Spleen (tissue), 11 donors: ENCODE results near the gene NPDC1. TPM values are rescaled to one million over a fixed set of nuclear protein-coding genes. Genes with fewer than 3 reads are reported as not detected.
A peak's percentile ranks its signal among the peaks of the same experiment; 100 is the strongest.

Experiments
- DNase-seq: peaks from one replicate; pipeline ENCODE4 v3.0.0-alpha.2; 2020
- H3K27ac ChIP-seq, 8 donors: fragments of 200-600 bp; sonication (generic) in 7 of 8; 1 replicate in 4 of 8; 2 replicates in 4 of 8; pipeline versions ENCODE4 v1.5.0 to v1.8.0; 2016 to 2021; ENCODE audit warnings: inconsistent platforms in 4 of 8, mild to moderate bottlenecking in 4 of 8, moderate library complexity in 1 of 8
- H3K27me3 ChIP-seq, 7 donors: fragments of 200-600 bp; sonication (generic) in 6 of 7; replicated peaks in 1 of 7; 1 replicate in 4 of 7; 2 replicates in 3 of 7; pipeline versions ENCODE4 v1.5.0 to v1.8.0; 2016 to 2021; ENCODE audit warnings: inconsistent platforms in 3 of 7, mild to moderate bottlenecking in 1 of 7
- H3K36me3 ChIP-seq, 6 donors: fragments of 200-600 bp; sonication (generic) in 5 of 6; 1 replicate in 4 of 6; 2 replicates in 2 of 6; pipeline versions ENCODE4 v1.5.0 to v1.8.0; 2016 to 2021; ENCODE audit warnings: inconsistent platforms in 2 of 6
- H3K4me1 ChIP-seq, 6 donors: fragments of 200-600 bp; sonication (generic) in 5 of 6; 1 replicate in 3 of 6; 2 replicates in 3 of 6; pipeline versions ENCODE4 v1.5.0 to v1.8.0; 2016 to 2021; ENCODE audit warnings: inconsistent platforms in 3 of 6
- H3K4me3 ChIP-seq, 8 donors: fragments of 200-600 bp; sonication (generic) in 7 of 8; 1 replicate in 4 of 8; 2 replicates in 4 of 8; pipeline versions ENCODE4 v1.5.0 to v1.8.0; 2016 to 2021; ENCODE audit warnings: inconsistent platforms in 4 of 8, mild to moderate bottlenecking in 4 of 8, moderate library complexity in 2 of 8
- H3K9me3 ChIP-seq, 8 donors: fragments of 200-600 bp; sonication (generic) in 7 of 8; 1 replicate in 4 of 8; 2 replicates in 4 of 8; pipeline versions ENCODE4 v1.5.0 to v1.8.0; 2016 to 2021; ENCODE audit warnings: inconsistent platforms in 4 of 8
- POLR2A ChIP-seq, 3 donors: fragments of 450-650 bp; IDR thresholded peaks; one replicate each; pipeline ENCODE4 v1.5.1; 2017; ENCODE audit warnings: antibody characterized with exemption in 3 of 3, mild to moderate bottlenecking in 1 of 3
- POLR2AphosphoS5 ChIP-seq, 3 donors: sonication (generic); formaldehyde crosslinking; IDR thresholded peaks; one replicate each; pipeline ENCODE4 v1.5.1; 2017; ENCODE audit warnings: antibody characterized with exemption in 3 of 3
- WGBS, 5 donors: extraction: QIAGEN DNeasy Blood & Tissue Kit in 3 of 5; methylation state at CpG; one replicate each; pipeline versions ENCODE4 v1.1.5 to v1.1.7; 2013 to 2018; 5-methylcytosine and 5-hydroxymethylcytosine counted together
- intact Hi-C: fragments of 100-400 bp; cut with DNase I; formaldehyde crosslinking; loops from one replicate; pipeline ENCODE4 v1.15.0; 2023; ENCODE audit warnings: low total_unique reads
- polyA plus RNA-seq, 3 donors: library from polyadenylated mRNA; stranded (reverse); fragments of 200-250 nt; gene quantifications; one replicate each; pipeline ENCODE4 v1.2.1, GENCODE V29; 2013
- total RNA-seq, 7 donors: library from RNA; depleted of rRNA in 3 of 7; stranded (reverse); fragments of >200 nt in 3 of 7; fragmentation: NEBNext Ultra II Directional in 4 of 7; extraction: Animal tissue kit (Norgen Biotek cat#: 25700) in 4 of 7; gene quantifications; one replicate each; pipeline versions ENCODE4 v1.1.0 to v1.2.1, GENCODE V29; 2016 to 2021
- TF ChIP-seq, protein P1 (sequence below), 11 experiments: fragments of 200-600 bp in 7 of 11; fragments of 450-650 bp in 4 of 11; sonication (generic) in 4 of 11; IDR thresholded peaks in 8 of 11; conservative IDR thresholded peaks in 3 of 11; 1 replicate in 7 of 11; 2 replicates in 4 of 11; pipeline versions ENCODE4 v1.4.0 to v1.8.0; 2016 to 2021; ENCODE audit warnings: antibody characterized with exemption in 11 of 11, inconsistent platforms in 4 of 11, mild to moderate bottlenecking in 1 of 11
- donor health status: healthy with polysubstance abuse.
- donor health status: DM: no; HTN: no; CAD: no; lungs with moderate emphysema.
- donor health status: DM: no; HTN: no; CAD: no.
- donor health status: Bipolar disorder and iron deficiency.
- donor health status: healthy.
- donor health status: DM: no; HTN: no; CAD: no.
- donor health status: DM: yes; HTN: yes; CAD: no.

NPDC1 gene
- total and polyA plus RNA-seq, 10 donors: 86.3 to 358 (median 132) TPM

GRCh38 chr9:137080260-137081122 lies 34.5 kb upstream of the NPDC1 start:
- WGBS, 5 donors: 90 to 97% (median 94%) methylated on average over 23 to 24 of the region's 24 CpGs
- Histone ChIP-seq H3K36me3 (peaks cover 0 to 57% (median 44%) of the 10 kb centered on the region in 6 donors), H3K4me3 (no peak overlapping the region), H3K4me1 (peaks cover 13 to 71% (median 38%) of the 10 kb centered on the region in 6 donors), H3K9me3 (no peaks in the 10 kb centered on the region), H3K27ac (no peak overlapping the region), H3K27me3 (peaks cover 0 to 8% (median 0%) of the 10 kb centered on the region in 7 donors)
- no peak for DNase-seq
- TF ChIP-seq, protein P1, sequence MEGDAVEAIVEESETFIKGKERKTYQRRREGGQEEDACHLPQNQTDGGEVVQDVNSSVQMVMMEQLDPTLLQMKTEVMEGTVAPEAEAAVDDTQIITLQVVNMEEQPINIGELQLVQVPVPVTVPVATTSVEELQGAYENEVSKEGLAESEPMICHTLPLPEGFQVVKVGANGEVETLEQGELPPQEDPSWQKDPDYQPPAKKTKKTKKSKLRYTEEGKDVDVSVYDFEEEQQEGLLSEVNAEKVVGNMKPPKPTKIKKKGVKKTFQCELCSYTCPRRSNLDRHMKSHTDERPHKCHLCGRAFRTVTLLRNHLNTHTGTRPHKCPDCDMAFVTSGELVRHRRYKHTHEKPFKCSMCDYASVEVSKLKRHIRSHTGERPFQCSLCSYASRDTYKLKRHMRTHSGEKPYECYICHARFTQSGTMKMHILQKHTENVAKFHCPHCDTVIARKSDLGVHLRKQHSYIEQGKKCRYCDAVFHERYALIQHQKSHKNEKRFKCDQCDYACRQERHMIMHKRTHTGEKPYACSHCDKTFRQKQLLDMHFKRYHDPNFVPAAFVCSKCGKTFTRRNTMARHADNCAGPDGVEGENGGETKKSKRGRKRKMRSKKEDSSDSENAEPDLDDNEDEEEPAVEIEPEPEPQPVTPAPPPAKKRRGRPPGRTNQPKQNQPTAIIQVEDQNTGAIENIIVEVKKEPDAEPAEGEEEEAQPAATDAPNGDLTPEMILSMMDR (IDR thresholded peaks at IDR 0.05 in 8 of 11, conservative IDR thresholded peaks at IDR 0.05 in 3 of 11): no peak
- peak in 1 of 3 donors; percentile 24 for TF ChIP-seq POLR2AphosphoS5 (IDR thresholded peaks at IDR 0.05)
- intact Hi-C loops: no loop called here

DNA sequence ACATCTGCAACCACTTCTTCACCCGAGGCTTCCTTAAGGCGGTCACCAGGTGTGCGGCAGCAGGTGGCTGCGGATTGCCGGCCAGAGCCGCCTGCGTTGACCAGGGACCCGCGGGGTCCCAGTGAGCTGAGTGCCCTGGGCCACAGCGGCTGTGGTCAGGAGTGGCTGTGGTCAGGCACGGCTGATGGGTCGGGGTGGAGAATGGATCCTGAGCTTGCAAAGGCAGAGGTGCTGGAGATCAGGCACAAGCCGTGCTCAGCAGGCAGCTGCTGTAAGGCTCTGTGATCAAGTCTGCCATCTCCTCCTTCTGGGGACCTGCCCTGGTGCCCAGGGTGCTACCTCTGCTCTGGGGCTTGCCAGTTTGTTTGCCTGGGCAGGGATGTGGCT lies 33.4 kb upstream of the NPDC1 start:
- 85 to 97% (median 95%) methylated on average over 6 to 13 of the region's 13 CpGs for WGBS, 5 donors
- peaks cover 0 to 8% (median 0%) of the 10 kb centered on the region in 7 donors for H3K27me3 ChIP-seq
- H3K27ac ChIP-seq: no peak overlapping the region
- intact Hi-C loops: no loop called here
- H3K9me3 ChIP-seq: no peaks in the 10 kb centered on the region
- peak overlapping the region in 1 of 8 donors; percentile 94 for H3K4me3 ChIP-seq
- TF ChIP-seq POLR2AphosphoS5 (IDR thresholded peaks at IDR 0.05): no peak
- TF ChIP-seq POLR2A (IDR thresholded peaks at IDR 0.05): no peak
- TF ChIP-seq, protein P1 (IDR thresholded peaks at IDR 0.05 in 8 of 11, conservative IDR thresholded peaks at IDR 0.05 in 3 of 11): no peak
- H3K4me1 ChIP-seq: peaks cover 9 to 71% (median 29%) of the 10 kb centered on the region in 6 donors
- no peak for DNase-seq
- peaks cover 0 to 57% (median 44%) of the 10 kb centered on the region in 6 donors for H3K36me3 ChIP-seq

GRCh38 chr9:137078701-137079400 lies 32.9 kb upstream of the NPDC1 start:
- peak overlapping the region in 7 of 8 donors; percentile 55 to 94 (median 68) for H3K4me3 ChIP-seq
- WGBS, 5 donors: 80 to 87% (median 85%) methylated on average over 24 to 51 of the region's 51 CpGs
- no peak overlapping the region for H3K27ac ChIP-seq
- H3K4me1 ChIP-seq: peaks cover 9 to 71% (median 27%) of the 10 kb centered on the region in 6 donors
- no peak for DNase-seq
- H3K9me3 ChIP-seq: no peaks in the 10 kb centered on the region
- H3K27me3 ChIP-seq: peaks cover 0 to 8% (median 0%) of the 10 kb centered on the region in 7 donors
- intact Hi-C loops: no loop called here
- TF ChIP-seq POLR2AphosphoS5 (IDR thresholded peaks at IDR 0.05) (no peak), POLR2A (IDR thresholded peaks at IDR 0.05) (no peak)
- TF ChIP-seq, protein P1 (IDR thresholded peaks at IDR 0.05 in 8 of 11, conservative IDR thresholded peaks at IDR 0.05 in 3 of 11): no peak
- peaks cover 0 to 57% (median 44%) of the 10 kb centered on the region in 6 donors for H3K36me3 ChIP-seq
